HG02588 (cell line): ENCODE measurements around the gene NAP1L4.

ENCODE experiments used
- ATAC-seq: cut with Tn5 transposase; IDR thresholded peaks from one replicate; pipeline ENCODE4 v1.9.1; 2021; ENCODE audit warnings: mild to moderate bottlenecking, moderate library complexity; ENCODE audit not compliant: unreplicated experiment

Gene NAP1L4

GRCh38 chr11:2963761-2964160, 28.4 kb downstream of the NAP1L4 start:
- ATAC-seq = no peak

GRCh38 chr11:2963112-2963754, 28.9 kb downstream of the NAP1L4 start:
- no peak for ATAC-seq

- ATAC-seq = no peak
Measured at GRCh38 chr11:2961080-2961479, 31.0 kb downstream of the NAP1L4 start.

- no peak for ATAC-seq
Measured at GRCh38 chr11:2960139-2960538, 32.0 kb downstream of the NAP1L4 start.

- ATAC-seq = no peak
Measured at GRCh38 chr11:2958251-2958650, 33.9 kb downstream of the NAP1L4 start.

GRCh38 chr11:2955906-2956476, 36.1 kb downstream of the NAP1L4 start:
- ATAC-seq = no peak

- no peak for ATAC-seq
Measured at GRCh38 chr11:2954263-2954662, 37.9 kb downstream of the NAP1L4 start.

- ATAC-seq = no peak
Measured at GRCh38 chr11:2952290-2952689, 39.8 kb downstream of the NAP1L4 start.

- ATAC-seq = no peak
Measured at GRCh38 chr11:2951231-2952110, 40.7 kb downstream of the NAP1L4 start.

- ATAC-seq = no peak
Measured at GRCh38 chr11:2950825-2951224, 41.3 kb downstream of the NAP1L4 start.

- ATAC-seq = no peak
Measured at GRCh38 chr11:2949920-2950319, 42.2 kb downstream of the NAP1L4 start.

- ATAC-seq = no peak
Measured at GRCh38 chr11:2947744-2948143, 44.4 kb downstream of the NAP1L4 start.

GRCh38 chr11:2945757-2946287, 46.3 kb downstream of the NAP1L4 start:
- no peak for ATAC-seq

- ATAC-seq = no peak
Measured at GRCh38 chr11:2945031-2945756, 46.9 kb downstream of the NAP1L4 start.

- no peak for ATAC-seq
Measured at GRCh38 chr11:2944530-2944929, 47.6 kb downstream of the NAP1L4 start.

- no peak for ATAC-seq
Measured at GRCh38 chr11:2943711-2944118, 48.4 kb downstream of the NAP1L4 start.

- no peak for ATAC-seq
Measured at GRCh38 chr11:2942872-2943710, 49.0 kb downstream of the NAP1L4 start.

GRCh38 chr11:2942447-2942846, 49.7 kb downstream of the NAP1L4 start:
- ATAC-seq = no peak

GRCh38 chr11:2940921-2941821, 51.0 kb downstream of the NAP1L4 start:
- ATAC-seq = no peak
